DOHH2 (cell line): ENCODE measurements around the gene LRATD1.

ENCODE experiments used
- H3F3A ChIP-seq: fragments of 200-600 bp; sonication (generic), shearing (Covaris generic); 2 replicates; pipeline ENCODE4 v1.6.0; 2016; ENCODE audit warnings: antibody characterized with exemption, mild to moderate bottlenecking; ENCODE audit not compliant: control insufficient read depth, insufficient read depth
- H3K27ac ChIP-seq: fragments of 200-600 bp; sonication (generic); 2 replicates; pipeline ENCODE4 v1.5.1; 2014; ENCODE audit warnings: low read depth, mild to moderate bottlenecking, low read length, moderate library complexity
- H3K27me3 ChIP-seq: fragments of 200-600 bp; sonication (generic); 2 replicates; pipeline ENCODE4 v1.6.1; 2014; ENCODE audit warnings: mild to moderate bottlenecking, low read length, mixed read lengths; ENCODE audit not compliant: control insufficient read depth
- H3K36me3 ChIP-seq: fragments of 200-600 bp; sonication (generic); 2 replicates; pipeline ENCODE4 v1.6.1; 2014; ENCODE audit warnings: mild to moderate bottlenecking, low read length, moderate library complexity, mixed read lengths; ENCODE audit not compliant: control insufficient read depth
- H3K4me1 ChIP-seq: fragments of 200-600 bp; sonication (generic); 2 replicates; pipeline ENCODE4 v1.6.1; 2014; ENCODE audit warnings: mild to moderate bottlenecking, low read length, mixed read lengths; ENCODE audit not compliant: control insufficient read depth
- H3K4me2 ChIP-seq: fragments of 200-600 bp; sonication (generic); 2 replicates; pipeline ENCODE4 v1.6.0; 2014; ENCODE audit warnings: mild to moderate bottlenecking, low read length, moderate library complexity
- H3K4me3 ChIP-seq: fragments of 200-600 bp; sonication (generic); 2 replicates; pipeline ENCODE4 v1.5.1; 2014; ENCODE audit warnings: mild to moderate bottlenecking, low read length, mixed read lengths
- H3K79me2 ChIP-seq: fragments of 200-600 bp; sonication (generic); 2 replicates; pipeline ENCODE4 v1.6.1; 2014; ENCODE audit warnings: mild to moderate bottlenecking, low read length, mixed read lengths; ENCODE audit not compliant: control insufficient read depth
- H3K9me2 ChIP-seq: fragments of 200-600 bp; sonication (generic); replicated peaks from 2 replicates; pipeline ENCODE4 v1.6.1; 2014; ENCODE audit warnings: mild to moderate bottlenecking, low read length, mixed read lengths; ENCODE audit not compliant: control insufficient read depth
- H3K9me3 ChIP-seq: fragments of 200-600 bp; sonication (generic); 2 replicates; pipeline ENCODE4 v1.6.1; 2014; ENCODE audit warnings: antibody characterized with exemption, low read length, mixed read lengths; ENCODE audit not compliant: control insufficient read depth, insufficient read depth
- H4K20me1 ChIP-seq: fragments of 200-600 bp; sonication (generic); 2 replicates; pipeline ENCODE4 v1.6.0; 2014; ENCODE audit warnings: low read depth, mild to moderate bottlenecking, antibody characterized with exemption, low read length, moderate library complexity; ENCODE audit not compliant: control insufficient read depth, insufficient read depth
- CTCF ChIP-seq: fragments of 200-600 bp; sonication (generic); IDR thresholded peaks from one replicate; pipeline ENCODE4 v1.5.1; 2014; ENCODE audit warnings: antibody characterized with exemption, mild to moderate bottlenecking, low read depth, low read length; ENCODE audit not compliant: poor library complexity, severe bottlenecking
- EZH2phosphoT487 ChIP-seq: fragments of 200-600 bp; sonication (generic); IDR thresholded peaks from 2 replicates; pipeline ENCODE4 v1.6.1; 2017; ENCODE audit warnings: borderline replicate concordance, mild to moderate bottlenecking, antibody characterized with exemption, low read length, moderate library complexity, mixed read lengths

Gene LRATD1

GRCh38 chr2:14616342-14616741 is 16.2 kb upstream of the LRATD1 start:
- H3K4me2 ChIP-seq, result no peak overlapping the region
- H4K20me1 ChIP-seq, result no peaks in the 10 kb centered on the region
- H3K9me3 ChIP-seq, result no peaks in the 10 kb centered on the region
- no peaks in the 10 kb centered on the region for H3K27me3 ChIP-seq
- H3K79me2 ChIP-seq, result no peaks in the 10 kb centered on the region
- no peak for TF ChIP-seq EZH2phosphoT487
- TF ChIP-seq CTCF, result no peak
- H3K4me1 ChIP-seq, result no peaks in the 10 kb centered on the region
- no peaks in the 10 kb centered on the region for H3K36me3 ChIP-seq
- H3K9me2 ChIP-seq, result no peaks in the 10 kb centered on the region
- no peak overlapping the region for H3K27ac ChIP-seq
- H3F3A ChIP-seq, result no peaks in the 10 kb centered on the region
- no peak overlapping the region for H3K4me3 ChIP-seq

- Histone ChIP-seq H3K9me2 (no peaks in the 10 kb centered on the region), H3K4me1 (no peaks in the 10 kb centered on the region), H3K27me3 (no peaks in the 10 kb centered on the region), H4K20me1 (no peaks in the 10 kb centered on the region), H3K9me3 (no peaks in the 10 kb centered on the region), H3K79me2 (no peaks in the 10 kb centered on the region), H3F3A (no peaks in the 10 kb centered on the region), H3K36me3 (no peaks in the 10 kb centered on the region), H3K4me2 (no peak overlapping the region), H3K4me3 (no peak overlapping the region), H3K27ac (no peak overlapping the region)
- no peak for TF ChIP-seq EZH2phosphoT487
- TF ChIP-seq CTCF, result no peak
These were observed 15.6 kb upstream of the LRATD1 start for GRCh38 chr2:14616950-14617349.

- no peaks in the 10 kb centered on the region for H3K79me2 ChIP-seq
- no peaks in the 10 kb centered on the region for H3K4me1 ChIP-seq
- no peak overlapping the region for H3K27ac ChIP-seq
- no peaks in the 10 kb centered on the region for H4K20me1 ChIP-seq
- H3K36me3 ChIP-seq, result no peaks in the 10 kb centered on the region
- H3K4me2 ChIP-seq, result no peak overlapping the region
- H3K9me3 ChIP-seq, result no peaks in the 10 kb centered on the region
- H3F3A ChIP-seq, result no peaks in the 10 kb centered on the region
- no peak for TF ChIP-seq CTCF
- no peak for TF ChIP-seq EZH2phosphoT487
- no peak overlapping the region for H3K4me3 ChIP-seq
- no peaks in the 10 kb centered on the region for H3K9me2 ChIP-seq
- H3K27me3 ChIP-seq, result no peaks in the 10 kb centered on the region
These were observed 13.1 kb upstream of the LRATD1 start for GRCh38 chr2:14619441-14619840.

GRCh38 chr2:14621114-14621513 is 11.4 kb upstream of the LRATD1 start:
- Histone ChIP-seq H3F3A (no peaks in the 10 kb centered on the region), H3K4me2 (no peak overlapping the region), H3K9me2 (no peaks in the 10 kb centered on the region), H3K36me3 (no peaks in the 10 kb centered on the region), H3K4me1 (no peaks in the 10 kb centered on the region), H3K27me3 (no peaks in the 10 kb centered on the region), H4K20me1 (no peaks in the 10 kb centered on the region), H3K4me3 (no peak overlapping the region), H3K79me2 (no peaks in the 10 kb centered on the region), H3K9me3 (no peaks in the 10 kb centered on the region), H3K27ac (no peak overlapping the region)
- TF ChIP-seq EZH2phosphoT487 (no peak), CTCF (no peak)
